22Rv1 (cell line): Measurements from ENCODE around the gene TECPR2.

Experiments
- CTCF ChIP-seq: fragments of 450-650 bp; IDR thresholded peaks from 2 replicates; pipeline ENCODE4 v1.5.1; 2017; ENCODE audit warnings: mild to moderate bottlenecking
- ZFX ChIP-seq: fragments of 450-650 bp; IDR thresholded peaks from 2 replicates; pipeline ENCODE4 v1.6.1; 2017; ENCODE audit warnings: antibody characterized with exemption, borderline replicate concordance

GRCh38 chr14:102320671-102321455, 41.9 kb upstream of the TECPR2 start:
- TF ChIP-seq CTCF (no peak), ZFX (no peak)
